ENCODE data around the gene GATD1.
A peak's percentile ranks its signal among the peaks of the same experiment; 100 is the strongest.

Gene GATD1

DNA sequence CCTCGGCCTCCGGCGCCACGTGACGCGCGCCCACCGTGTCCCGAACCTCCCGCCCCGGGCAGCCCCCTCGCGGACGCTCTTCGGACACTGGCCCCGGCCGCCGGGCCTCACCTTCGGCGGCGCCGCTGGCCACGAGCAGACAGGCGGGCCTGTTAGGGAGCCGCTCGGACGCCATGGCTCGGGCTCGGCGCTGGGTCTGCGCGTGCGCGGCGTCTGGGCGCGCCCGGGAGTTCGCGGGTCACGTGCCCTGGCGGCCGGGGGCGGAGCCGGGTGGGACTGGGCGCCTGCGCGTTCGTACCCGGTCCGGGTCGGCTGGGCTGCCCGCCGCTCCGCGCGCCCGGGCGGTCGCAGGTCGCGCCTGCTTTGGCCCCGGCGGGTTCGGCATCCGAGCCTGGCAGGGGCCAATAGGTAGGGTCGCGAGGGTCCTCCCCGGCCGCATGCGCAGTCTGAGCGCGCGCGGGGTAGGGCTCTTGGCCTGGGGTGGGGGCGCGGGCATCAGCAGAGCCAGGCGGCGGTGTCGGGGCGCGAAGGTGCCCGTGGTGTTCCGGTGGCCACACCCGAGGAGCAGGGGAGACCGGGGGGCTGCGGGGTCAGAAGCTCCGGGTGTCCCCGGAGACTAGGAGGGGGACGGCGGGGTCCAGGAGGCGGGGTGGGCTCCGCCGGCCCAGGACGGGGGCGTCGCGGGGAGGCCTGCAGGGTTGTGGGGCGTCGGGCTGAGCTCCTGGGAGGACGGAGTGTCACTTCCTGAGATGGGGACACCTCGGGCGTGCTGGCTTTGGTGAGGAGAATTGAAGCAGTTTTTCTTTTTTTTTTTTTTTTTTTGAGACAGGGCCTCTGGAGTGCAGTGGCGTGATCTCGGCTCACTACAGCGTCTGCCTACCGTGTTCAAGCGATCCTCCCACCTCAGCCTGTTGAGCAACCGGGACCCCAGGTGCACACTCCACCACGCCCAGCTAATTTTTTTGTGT lies at the start of gene GATD1:
Gene GATD1 (minus strand): TSS at position 200 of the 968 bp plus-strand sequence. CDS start 25 bp downstream, at position 175.
- DNase-seq (ENCODE audit: low read depth in 2 of 2) = peak; percentile 88 to 90

GRCh38 chr11:826836-827145 lies 49.5 kb upstream of the GATD1 start:
- no peak for DNase-seq (ENCODE audit: low read depth in 2 of 2)

DNA sequence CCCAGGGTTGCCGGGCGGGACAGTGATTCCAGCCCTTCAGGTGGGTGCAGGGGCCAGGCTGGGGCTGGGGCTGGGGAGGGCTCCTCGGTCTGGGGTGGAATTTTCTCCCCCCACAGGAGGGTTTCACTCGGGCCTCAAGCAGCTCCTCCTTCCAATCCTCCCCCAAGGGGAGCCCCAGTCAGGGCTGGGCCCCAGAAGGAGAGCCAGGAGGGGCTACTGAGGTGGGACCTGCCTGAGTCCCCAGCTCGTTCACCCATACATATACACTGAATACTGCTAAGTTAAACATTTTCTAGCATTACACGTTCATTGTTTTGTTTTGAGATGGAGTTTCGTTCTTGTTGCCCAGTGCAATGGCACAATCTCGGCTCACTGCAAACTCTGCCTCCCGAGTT lies 48.9 kb upstream of the GATD1 start:
- no peak for DNase-seq (ENCODE audit: low read depth in 2 of 2)

DNA sequence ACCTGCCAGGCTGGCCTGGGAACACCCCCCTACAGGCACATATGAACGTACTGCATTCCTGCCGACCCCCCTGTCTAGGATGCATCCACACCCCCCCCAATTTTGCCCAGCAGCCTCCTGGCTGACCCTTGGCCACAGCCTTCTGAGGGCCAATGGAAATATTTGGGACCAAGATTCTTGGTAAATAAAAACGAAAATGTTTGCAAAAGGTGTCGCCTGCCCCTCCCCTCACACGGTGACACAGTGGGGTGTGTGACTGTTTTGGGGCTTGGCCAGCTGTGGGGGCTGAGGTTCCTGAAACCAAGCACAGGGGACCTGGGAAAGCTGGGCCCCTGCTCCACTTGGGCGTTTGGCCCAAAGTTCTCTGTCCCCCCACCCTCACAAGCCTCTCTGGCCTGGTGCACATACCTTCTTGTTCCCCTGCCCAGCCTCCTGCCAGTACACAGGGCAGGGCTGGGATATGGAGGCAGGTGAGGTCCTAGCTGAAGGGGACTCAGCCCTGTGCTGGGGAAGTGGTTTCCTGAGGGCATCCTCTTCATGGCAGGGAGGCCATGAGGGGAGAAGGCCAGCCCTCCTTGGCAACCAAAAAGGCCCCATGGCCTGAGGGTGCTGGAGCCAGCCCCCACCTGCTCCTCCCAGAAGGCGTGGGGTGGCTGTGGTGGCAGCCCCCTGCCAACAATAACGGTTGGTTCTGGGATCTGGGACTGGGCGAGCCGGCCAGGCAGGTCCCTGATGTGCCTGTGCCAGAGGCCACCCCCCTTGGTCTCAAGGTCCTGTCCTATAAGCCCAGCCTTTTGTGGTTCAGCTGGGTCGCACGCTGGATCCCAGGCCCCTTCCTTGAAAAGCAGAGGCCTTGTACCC lies 48.3 kb upstream of the GATD1 start:
- no peak for DNase-seq (ENCODE audit: low read depth in 2 of 2)

DNA sequence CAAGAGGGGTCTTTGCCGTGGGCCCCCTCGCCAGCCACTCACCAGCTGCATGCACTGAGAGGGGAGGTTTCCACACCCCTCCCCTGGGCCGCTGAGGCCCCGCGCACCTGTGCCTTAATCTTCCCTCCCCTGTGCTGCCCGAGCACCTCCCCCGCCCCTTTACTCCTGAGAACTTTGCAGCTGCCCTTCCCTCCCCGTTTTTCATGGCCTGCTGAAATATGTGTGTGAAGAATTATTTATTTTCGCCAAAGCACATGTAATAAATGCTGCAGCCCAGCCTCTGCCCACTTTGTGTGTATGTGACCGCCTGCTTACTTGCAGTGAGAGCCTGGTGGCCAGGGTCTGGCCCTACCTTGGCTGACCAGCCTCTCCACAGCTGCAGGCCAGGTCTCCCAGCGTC lies 47.7 kb upstream of the GATD1 start:
- DNase-seq (ENCODE audit: low read depth in 2 of 2) = no peak

- no peak for DNase-seq (ENCODE audit: low read depth in 2 of 2)
Observed at GRCh38 chr11:824292-824880, 47.1 kb upstream of the GATD1 start.

DNA sequence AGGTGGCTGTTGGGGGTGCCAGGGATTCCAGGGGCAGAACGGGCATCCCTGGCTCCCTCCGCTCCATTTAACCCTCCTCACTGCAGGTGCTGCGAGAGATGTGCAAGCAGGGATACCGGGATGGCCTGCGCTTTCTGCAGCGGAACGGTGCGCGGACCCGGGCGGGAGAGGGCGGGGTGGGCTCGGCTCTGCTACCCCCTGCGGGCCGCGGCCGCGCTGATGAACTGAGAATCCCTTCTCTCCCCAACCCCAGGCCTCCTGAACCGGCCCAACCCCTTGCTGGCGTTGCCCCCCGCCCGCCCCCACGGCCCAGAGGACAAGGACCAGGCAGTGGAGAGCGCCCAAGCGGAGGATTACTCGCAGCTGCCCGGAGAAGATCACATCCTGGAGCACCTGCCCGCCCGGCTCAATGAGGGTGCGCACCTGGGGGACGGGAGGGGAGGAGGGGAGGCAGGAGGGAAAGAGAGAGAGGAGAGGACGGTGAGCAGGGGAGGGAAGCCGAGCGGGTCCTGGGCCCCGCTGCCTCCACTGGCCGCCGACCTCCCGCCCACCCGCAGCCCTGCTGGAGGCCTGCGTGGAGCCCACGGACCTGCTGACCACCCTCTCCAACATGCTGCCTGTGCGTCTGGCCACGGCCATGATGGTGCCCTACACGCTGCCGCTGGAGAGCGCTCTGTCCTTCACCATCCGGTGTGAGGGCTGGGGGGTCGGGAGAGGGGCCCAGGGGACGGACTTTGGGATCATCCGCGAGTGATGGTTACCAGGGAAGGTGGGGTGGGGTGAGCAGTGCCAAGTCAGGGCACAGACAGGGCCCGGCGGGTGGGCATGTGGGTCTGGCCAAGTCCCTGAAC lies 46.4 kb upstream of the GATD1 start:
- DNase-seq (ENCODE audit: low read depth in 2 of 2) = no peak

- DNase-seq (ENCODE audit: low read depth in 2 of 2) = no peak
Observed at GRCh38 chr11:821512-822371, 44.5 kb upstream of the GATD1 start.

- no peak for DNase-seq (ENCODE audit: low read depth in 2 of 2)
Observed at GRCh38 chr11:820655-821511, 43.6 kb upstream of the GATD1 start.

GRCh38 chr11:819943-820649 lies 42.8 kb upstream of the GATD1 start:
- peak; percentile 85 to 92 for DNase-seq (ENCODE audit: low read depth in 2 of 2)

- DNase-seq (ENCODE audit: low read depth in 2 of 2) = peak; percentile 82 to 90
Observed at GRCh38 chr11:819129-819931, 42.0 kb upstream of the GATD1 start.

DNA sequence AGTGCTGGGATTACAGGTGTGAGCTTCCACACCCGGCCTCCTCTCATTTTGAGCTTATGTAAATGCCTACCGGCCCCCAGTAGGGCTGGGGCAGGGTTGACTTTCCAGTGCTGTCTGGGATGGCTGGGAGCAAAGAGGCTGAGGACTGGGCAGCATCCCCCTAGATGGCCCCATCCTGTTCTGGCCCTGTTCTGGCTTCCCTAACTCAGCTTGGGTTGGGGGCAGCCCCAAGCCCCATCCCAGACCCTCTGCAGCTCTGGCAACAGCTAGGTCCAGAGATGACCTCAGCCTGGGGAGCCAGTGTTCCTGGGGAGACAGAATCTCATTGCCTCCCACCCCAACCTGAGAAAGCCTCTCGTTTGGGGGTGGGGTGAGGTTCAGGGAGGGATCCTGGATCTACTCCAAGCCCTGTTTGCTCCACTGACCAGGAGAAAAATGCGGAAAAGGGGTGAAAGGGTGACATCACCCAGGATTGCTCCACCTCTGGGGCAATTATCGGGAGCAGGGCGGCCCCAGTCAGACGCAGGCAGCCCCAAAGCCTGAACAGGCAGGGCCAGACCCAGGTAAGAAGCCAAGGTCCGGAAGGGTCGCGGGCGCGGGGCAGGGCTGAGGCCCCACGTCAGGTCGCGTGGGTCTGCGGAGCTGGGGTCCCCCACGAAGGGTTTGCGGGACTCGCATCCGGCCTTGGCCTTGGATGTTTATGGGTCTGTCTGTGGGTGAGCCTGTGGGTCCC lies 41.3 kb upstream of the GATD1 start, which contains the start of gene PNPLA2:
Gene PNPLA2 (plus strand): TSS at position 519 of the 733 bp plus-strand sequence. CDS start 805 bp downstream, outside the sequence.
- no peak for DNase-seq (ENCODE audit: low read depth in 2 of 2)

- no peak for DNase-seq (ENCODE audit: low read depth in 2 of 2)
Observed at GRCh38 chr11:816433-816779, 39.1 kb upstream of the GATD1 start.

GRCh38 chr11:815675-816432 lies 38.6 kb upstream of the GATD1 start:
- no peak for DNase-seq (ENCODE audit: low read depth in 2 of 2)

GRCh38 chr11:813456-814096 lies 36.3 kb upstream of the GATD1 start:
- DNase-seq (ENCODE audit: low read depth in 2 of 2) = no peak

DNA sequence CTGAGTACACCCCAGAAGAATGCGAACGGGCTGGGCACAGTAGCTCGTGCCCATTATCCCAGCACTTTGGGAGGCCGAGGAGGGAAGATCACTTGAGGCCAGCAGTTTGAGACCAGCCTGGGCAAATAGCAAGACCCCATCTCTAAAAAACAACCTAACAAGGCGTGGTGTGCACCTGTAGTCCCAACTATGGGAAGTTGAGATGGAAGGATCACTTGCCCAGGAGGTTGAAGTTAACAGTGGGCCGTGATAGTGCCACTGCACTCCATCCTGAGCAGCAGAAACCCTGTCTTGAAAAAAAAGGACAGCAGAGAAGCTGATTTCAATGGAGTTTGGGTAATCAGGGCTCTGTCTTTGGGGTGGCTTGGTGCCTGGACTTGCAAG lies 35.8 kb upstream of the GATD1 start:
- no peak for DNase-seq (ENCODE audit: low read depth in 2 of 2)
